ENCODE measurements around the gene SOX6. TPM values are rescaled to one million over a fixed set of nuclear protein-coding genes. Genes with fewer than 3 reads are reported as not detected.
A peak's percentile ranks its signal among the peaks of the same experiment; 100 is the strongest.

Gene SOX6
- total RNA-seq, 1 donor from 2014 or later = 13.4 TPM

DNA sequence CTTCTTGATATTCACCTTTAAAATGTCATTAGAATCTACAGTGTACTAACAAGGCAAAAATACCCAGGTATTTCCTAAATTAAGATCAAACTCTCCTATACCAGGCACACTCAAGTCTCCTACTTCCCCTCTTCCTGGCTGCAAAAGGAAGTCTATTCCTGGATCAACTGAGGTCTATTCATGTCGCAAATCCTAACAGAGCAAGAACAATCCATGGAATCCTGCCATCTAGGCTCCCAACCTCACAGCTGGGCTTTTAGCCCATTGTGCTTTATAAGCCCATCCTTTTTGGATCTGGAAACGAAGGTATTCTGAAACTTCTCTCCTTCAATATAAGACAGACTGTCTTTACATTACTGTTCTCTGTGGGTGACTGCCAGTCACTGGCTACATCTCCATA, 161.8 kb downstream of the SOX6 start:
- H3K27ac Mint-ChIP-seq (ENCODE audit: unreplicated experiment) = peak overlapping the region; percentile 78

DNA sequence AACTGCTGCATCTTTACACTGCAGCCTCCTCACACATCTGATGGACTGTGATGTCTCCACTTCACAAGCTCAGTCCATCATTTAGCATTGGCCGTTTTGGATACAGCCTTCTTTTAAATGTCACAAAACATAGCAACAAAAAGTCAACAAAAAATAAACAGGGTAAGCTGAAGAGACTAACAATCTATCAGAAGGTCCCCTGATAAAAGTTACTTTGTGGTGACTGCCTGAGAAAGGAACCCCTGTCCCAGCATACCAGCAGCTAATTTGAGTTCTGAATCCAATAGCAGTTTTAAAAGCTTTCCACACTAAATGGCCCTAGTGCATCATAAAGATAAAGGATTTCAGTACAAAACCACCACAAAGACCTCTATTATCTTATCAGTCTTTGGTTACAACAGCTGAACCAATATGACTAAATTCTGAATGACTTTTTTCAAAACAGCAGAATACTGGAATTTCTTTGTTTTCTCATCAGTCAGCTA, 162.4 kb downstream of the SOX6 start:
- Mint-ChIP-seq H3K27ac (ENCODE audit: unreplicated experiment) (no peak overlapping the region), H3K36me3 (ENCODE audit: unreplicated experiment) (no peaks in the 10 kb centered on the region), H3K27me3 (ENCODE audit: unreplicated experiment) (no peaks in the 10 kb centered on the region), H3K4me1 (ENCODE audit: unreplicated experiment) (peaks cover 53% of the 10 kb centered on the region), H3K4me3 (ENCODE audit: unreplicated experiment) (no peak overlapping the region), H3K9me3 (ENCODE audit: unreplicated experiment) (no peaks in the 10 kb centered on the region)
- no peak for DNase-seq (ENCODE audit: extremely low spot score, unreplicated experiment)
- TF ChIP-seq, protein P1, sequence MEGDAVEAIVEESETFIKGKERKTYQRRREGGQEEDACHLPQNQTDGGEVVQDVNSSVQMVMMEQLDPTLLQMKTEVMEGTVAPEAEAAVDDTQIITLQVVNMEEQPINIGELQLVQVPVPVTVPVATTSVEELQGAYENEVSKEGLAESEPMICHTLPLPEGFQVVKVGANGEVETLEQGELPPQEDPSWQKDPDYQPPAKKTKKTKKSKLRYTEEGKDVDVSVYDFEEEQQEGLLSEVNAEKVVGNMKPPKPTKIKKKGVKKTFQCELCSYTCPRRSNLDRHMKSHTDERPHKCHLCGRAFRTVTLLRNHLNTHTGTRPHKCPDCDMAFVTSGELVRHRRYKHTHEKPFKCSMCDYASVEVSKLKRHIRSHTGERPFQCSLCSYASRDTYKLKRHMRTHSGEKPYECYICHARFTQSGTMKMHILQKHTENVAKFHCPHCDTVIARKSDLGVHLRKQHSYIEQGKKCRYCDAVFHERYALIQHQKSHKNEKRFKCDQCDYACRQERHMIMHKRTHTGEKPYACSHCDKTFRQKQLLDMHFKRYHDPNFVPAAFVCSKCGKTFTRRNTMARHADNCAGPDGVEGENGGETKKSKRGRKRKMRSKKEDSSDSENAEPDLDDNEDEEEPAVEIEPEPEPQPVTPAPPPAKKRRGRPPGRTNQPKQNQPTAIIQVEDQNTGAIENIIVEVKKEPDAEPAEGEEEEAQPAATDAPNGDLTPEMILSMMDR (IDR thresholded peaks at IDR 0.05) = no peak

More for the DNA sequence above, 161.8 kb downstream of the SOX6 start:
- TF ChIP-seq, protein P1 (IDR thresholded peaks at IDR 0.05) = no peak
- no peaks in the 10 kb centered on the region for H3K27me3 Mint-ChIP-seq (ENCODE audit: unreplicated experiment)
- H3K36me3 Mint-ChIP-seq (ENCODE audit: unreplicated experiment) = no peaks in the 10 kb centered on the region
- H3K4me1 Mint-ChIP-seq (ENCODE audit: unreplicated experiment) = peaks cover 53% of the 10 kb centered on the region
- H3K4me3 Mint-ChIP-seq (ENCODE audit: unreplicated experiment) = no peak overlapping the region
- H3K9me3 Mint-ChIP-seq (ENCODE audit: unreplicated experiment) = no peaks in the 10 kb centered on the region
- DNase-seq (ENCODE audit: extremely low spot score, unreplicated experiment) = no peak

DNA sequence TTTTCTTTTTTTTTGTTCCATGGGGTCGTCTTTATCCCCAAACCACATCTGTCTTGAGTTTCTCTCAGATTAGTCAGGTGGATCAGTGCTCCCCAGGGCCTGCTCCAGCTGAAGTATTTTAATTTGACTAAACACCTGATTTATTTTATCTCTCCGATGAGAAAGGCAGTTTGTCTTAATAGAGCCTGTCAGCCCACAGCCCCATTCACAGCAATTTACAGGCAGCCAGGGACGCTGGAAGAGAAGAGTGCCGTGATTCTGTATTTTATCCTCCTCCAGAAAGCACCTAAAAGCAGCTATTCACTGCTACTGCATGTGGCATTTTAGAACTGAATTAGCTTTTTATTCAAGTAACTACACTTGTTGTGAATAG, 164.5 kb downstream of the SOX6 start:
- Mint-ChIP-seq H3K27ac (ENCODE audit: unreplicated experiment) (no peak overlapping the region), H3K4me1 (ENCODE audit: unreplicated experiment) (peaks cover 47% of the 10 kb centered on the region), H3K4me3 (ENCODE audit: unreplicated experiment) (no peak overlapping the region), H3K36me3 (ENCODE audit: unreplicated experiment) (no peaks in the 10 kb centered on the region), H3K9me3 (ENCODE audit: unreplicated experiment) (no peaks in the 10 kb centered on the region), H3K27me3 (ENCODE audit: unreplicated experiment) (no peaks in the 10 kb centered on the region)
- TF ChIP-seq, protein P1 (IDR thresholded peaks at IDR 0.05) = no peak
- no peak for DNase-seq (ENCODE audit: extremely low spot score, unreplicated experiment)

DNA sequence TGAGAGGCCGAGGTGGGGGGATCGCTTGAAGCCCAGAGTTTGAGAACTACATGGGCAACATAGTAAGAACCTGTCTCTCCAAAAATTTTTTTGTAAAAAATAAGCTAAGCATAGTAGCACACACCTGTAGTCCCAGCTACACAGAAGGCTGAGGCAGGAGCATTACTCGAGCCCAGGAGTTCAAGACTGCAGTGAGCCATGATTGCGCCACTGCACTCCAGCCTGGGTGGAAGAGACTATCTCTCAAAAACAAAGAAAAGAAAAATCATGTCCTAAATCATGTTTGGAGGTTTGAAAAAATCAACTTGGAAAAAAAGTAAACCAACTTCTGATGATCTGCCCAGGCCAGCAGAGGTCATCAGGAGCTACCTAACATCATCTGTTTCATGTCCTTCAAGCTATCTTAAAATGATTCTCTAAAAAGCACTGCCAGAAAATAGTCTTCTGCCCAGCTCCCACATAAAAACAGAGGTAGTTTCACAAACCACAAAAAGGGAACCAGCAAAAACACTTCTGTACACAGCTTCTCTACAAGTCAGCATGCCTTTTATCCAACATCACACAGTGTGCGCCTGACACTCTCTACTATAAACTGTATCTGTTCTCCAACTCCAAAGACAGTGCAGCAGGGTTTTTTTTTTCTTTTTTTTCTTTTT, 165.0 kb downstream of the SOX6 start:
- Mint-ChIP-seq H3K4me3 (ENCODE audit: unreplicated experiment) (no peak overlapping the region), H3K27ac (ENCODE audit: unreplicated experiment) (no peak overlapping the region)

DNA sequence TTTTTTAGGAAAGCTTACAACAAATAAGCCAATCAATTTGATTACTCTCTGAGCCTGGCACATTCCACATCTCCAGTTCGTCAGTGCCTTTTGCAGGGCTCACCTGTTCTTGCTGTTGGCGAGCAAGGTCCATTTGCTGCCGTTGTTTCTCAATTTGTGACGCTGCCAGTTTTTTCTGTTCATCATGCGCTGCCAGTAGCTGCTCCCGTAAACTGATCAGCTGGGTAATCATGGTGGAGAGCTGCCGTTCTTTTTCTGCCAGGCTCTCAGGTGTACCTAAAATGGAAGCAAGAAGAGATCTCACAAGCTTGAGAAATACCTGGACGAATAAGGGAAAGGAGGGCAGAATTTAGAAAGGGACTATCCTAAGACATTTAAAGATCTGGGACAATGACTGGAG, 169.7 kb downstream of the SOX6 start:
- Mint-ChIP-seq H3K4me3 (ENCODE audit: unreplicated experiment) (no peak overlapping the region), H3K4me1 (ENCODE audit: unreplicated experiment) (peaks cover 36% of the 10 kb centered on the region), H3K36me3 (ENCODE audit: unreplicated experiment) (no peaks in the 10 kb centered on the region), H3K27ac (ENCODE audit: unreplicated experiment) (no peak overlapping the region), H3K27me3 (ENCODE audit: unreplicated experiment) (no peaks in the 10 kb centered on the region), H3K9me3 (ENCODE audit: unreplicated experiment) (no peaks in the 10 kb centered on the region)
- no peak for DNase-seq (ENCODE audit: extremely low spot score, unreplicated experiment)
- TF ChIP-seq, protein P1 (IDR thresholded peaks at IDR 0.05) = no peak

More for the DNA sequence above, 165.0 kb downstream of the SOX6 start:
- Mint-ChIP-seq H3K4me1 (ENCODE audit: unreplicated experiment) (peaks cover 41% of the 10 kb centered on the region), H3K9me3 (ENCODE audit: unreplicated experiment) (no peaks in the 10 kb centered on the region), H3K36me3 (ENCODE audit: unreplicated experiment) (no peaks in the 10 kb centered on the region), H3K27me3 (ENCODE audit: unreplicated experiment) (no peaks in the 10 kb centered on the region)
- no peak for DNase-seq (ENCODE audit: extremely low spot score, unreplicated experiment)
- TF ChIP-seq, protein P1 (IDR thresholded peaks at IDR 0.05) = no peak
